K562 (cell line): ENCODE data around the gene AMT. TPM values are rescaled to one million over a fixed set of nuclear protein-coding genes. Genes with fewer than 3 reads are reported as not detected.

Experiments
- CHCHD3 ChIP-seq: fragments of 250-450 bp; sonication (Bioruptor Pico); IDR thresholded peaks from 2 replicates; pipeline ENCODE4 v2.1.2; 2022; ENCODE audit warnings: mild to moderate bottlenecking
- EP300 ChIP-seq: IDR thresholded peaks from 2 replicates; pipeline ENCODE4 v1.6.1; 2012; ENCODE audit warnings: low read length, improper control_type of control experiment
- EZH2 ChIP-seq: IDR thresholded peaks from 2 replicates; pipeline ENCODE4 v1.6.1; 2012; ENCODE audit warnings: low read depth, mild to moderate bottlenecking, inconsistent platforms, low read length, borderline replicate concordance
- L3MBTL2 ChIP-seq: fragments of 450-650 bp; IDR thresholded peaks from 2 replicates; pipeline ENCODE4 v1.6.1; 2016; ENCODE audit warnings: mild to moderate bottlenecking, moderate library complexity
- ZNF436 ChIP-seq: fragments of 250-450, 450-650 bp; sonication (Bioruptor Pico); formaldehyde crosslinking; IDR thresholded peaks from 2 replicates; pipeline ENCODE4 v1.7.0; 2020; ENCODE audit warnings: mild to moderate bottlenecking
- ZNF696 ChIP-seq: fragments of 250-450 bp; sonication (Bioruptor Pico); conservative IDR thresholded peaks from 2 replicates; pipeline ENCODE4 v1.4.0; 2020; ENCODE audit warnings: mild to moderate bottlenecking, moderate library complexity
- polyA plus RNA-seq, 8 experiments: library from polyadenylated mRNA; depleted of rRNA in 4 of 8; stranded (reverse) in 5 of 8; unstranded in 3 of 8; fragments of >200 nt; fragmentation: Nextera tagmentation in 2 of 8; fragmentation: Illumina TruSeq in 1 of 8; extraction: Ambion mirVana in 2 of 8; extraction: Trizol in 1 of 8; gene quantifications; 2 replicates each; pipeline versions ENCODE4 v1.2.1 to v1.2.3, GENCODE V29; 2011 to 2014; ENCODE audit warnings: inconsistent platforms in 1 of 8, missing spikeins in 1 of 8
- total RNA-seq, 7 experiments: library from RNA; depleted of rRNA in 6 of 7; stranded (reverse); fragments of >200 nt in 6 of 7; fragmentation: Illumina TruSeq in 2 of 7; extraction: Trizol in 2 of 7; gene quantifications; 2 replicates each; pipeline versions ENCODE4 v1.2.1 to v1.2.3, GENCODE V29; 2011 to 2021; ENCODE audit warnings: low replicate concordance in 1 of 7
- TF ChIP-seq, protein P1 (sequence below): sonication (generic); formaldehyde crosslinking; IDR thresholded peaks from 2 replicates; pipeline ENCODE4 v1.8.1; 2023; ENCODE audit warnings: mild to moderate bottlenecking, missing genetic modification reagents, moderate library complexity
- TF ChIP-seq, protein P2 (sequence below): fragments of 250-450 bp; sonication (Bioruptor Pico); IDR thresholded peaks from 2 replicates; pipeline ENCODE4 v1.5.0; 2021
- TF ChIP-seq, protein P3 (sequence below): fragments of 200-800 bp; sonication (Bioruptor generic); IDR thresholded peaks from 2 replicates; pipeline ENCODE4 v1.6.1; 2017; ENCODE audit warnings: missing genetic modification characterization, missing compliant biosample characterization

The AMT gene
- total and polyA plus RNA-seq, 9 of the 15 experiments (the other 6 are each of a cell fraction or from before 2014, with no cell fraction given): 0.14 to 2.1 (median 0.52) TPM

DNA sequence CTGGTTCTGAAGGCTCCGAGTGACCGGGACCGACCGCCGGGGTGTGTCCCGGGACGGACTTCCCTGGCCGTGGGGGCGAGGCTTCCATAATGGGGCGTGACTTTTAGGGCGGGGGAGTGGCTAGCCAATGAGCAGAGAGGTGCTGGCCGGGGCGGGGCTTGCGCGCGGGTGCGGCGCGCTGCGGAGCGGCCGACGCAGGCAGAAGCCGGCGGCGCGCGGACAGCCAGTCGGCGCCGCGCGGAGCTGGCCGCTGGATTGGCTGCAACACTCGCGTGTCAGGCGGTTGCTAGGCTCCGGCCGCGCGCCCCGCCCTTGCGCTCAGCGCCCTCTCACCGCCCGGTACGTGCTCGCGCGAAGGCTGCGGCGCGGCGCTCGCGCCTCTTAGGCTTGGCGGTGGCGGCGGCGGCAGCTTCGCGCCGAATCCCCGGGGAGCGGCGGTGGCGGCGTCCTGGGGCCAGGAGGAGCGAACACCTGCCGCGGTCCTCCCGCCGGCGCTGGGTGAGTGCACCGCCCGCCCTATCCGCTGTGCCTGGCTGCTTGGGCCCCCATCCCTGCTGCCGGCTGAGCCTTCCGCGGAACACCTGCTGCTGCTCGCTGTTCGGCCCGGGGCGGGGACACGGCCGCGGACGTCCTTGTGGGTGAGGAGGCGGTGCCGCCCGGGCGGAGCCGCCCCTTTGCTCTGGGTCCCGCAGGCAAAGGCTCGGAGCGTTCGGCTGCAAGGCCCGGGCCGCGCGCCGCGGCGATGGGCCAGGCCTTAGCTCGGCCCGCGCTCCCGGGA, 47.9 kb upstream of the AMT start, which contains the start of gene DAG1 (continued):
- TF ChIP-seq CHCHD3 (no peak), ZNF436 (CRISPR knock-in tag) (no peak), EP300 (no peak), EZH2 (no peak), ZNF696 (CRISPR knock-in tag) (no peak), L3MBTL2 (peak; percentile 83)
- TF ChIP-seq, protein P1, sequence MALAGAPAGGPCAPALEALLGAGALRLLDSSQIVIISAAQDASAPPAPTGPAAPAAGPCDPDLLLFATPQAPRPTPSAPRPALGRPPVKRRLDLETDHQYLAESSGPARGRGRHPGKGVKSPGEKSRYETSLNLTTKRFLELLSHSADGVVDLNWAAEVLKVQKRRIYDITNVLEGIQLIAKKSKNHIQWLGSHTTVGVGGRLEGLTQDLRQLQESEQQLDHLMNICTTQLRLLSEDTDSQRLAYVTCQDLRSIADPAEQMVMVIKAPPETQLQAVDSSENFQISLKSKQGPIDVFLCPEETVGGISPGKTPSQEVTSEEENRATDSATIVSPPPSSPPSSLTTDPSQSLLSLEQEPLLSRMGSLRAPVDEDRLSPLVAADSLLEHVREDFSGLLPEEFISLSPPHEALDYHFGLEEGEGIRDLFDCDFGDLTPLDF (CRISPR knock-in tag): 0 out of 2 replicates have a peak, but pooled peaks have one; percentile 43
- TF ChIP-seq, protein P2, sequence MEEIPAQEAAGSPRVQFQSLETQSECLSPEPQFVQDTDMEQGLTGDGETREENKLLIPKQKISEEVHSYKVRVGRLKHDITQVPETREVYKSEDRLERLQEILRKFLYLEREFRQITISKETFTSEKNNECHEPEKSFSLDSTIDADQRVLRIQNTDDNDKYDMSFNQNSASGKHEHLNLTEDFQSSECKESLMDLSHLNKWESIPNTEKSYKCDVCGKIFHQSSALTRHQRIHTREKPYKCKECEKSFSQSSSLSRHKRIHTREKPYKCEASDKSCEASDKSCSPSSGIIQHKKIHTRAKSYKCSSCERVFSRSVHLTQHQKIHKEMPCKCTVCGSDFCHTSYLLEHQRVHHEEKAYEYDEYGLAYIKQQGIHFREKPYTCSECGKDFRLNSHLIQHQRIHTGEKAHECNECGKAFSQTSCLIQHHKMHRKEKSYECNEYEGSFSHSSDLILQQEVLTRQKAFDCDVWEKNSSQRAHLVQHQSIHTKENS (CRISPR knock-in tag): no peak
- TF ChIP-seq, protein P3, sequence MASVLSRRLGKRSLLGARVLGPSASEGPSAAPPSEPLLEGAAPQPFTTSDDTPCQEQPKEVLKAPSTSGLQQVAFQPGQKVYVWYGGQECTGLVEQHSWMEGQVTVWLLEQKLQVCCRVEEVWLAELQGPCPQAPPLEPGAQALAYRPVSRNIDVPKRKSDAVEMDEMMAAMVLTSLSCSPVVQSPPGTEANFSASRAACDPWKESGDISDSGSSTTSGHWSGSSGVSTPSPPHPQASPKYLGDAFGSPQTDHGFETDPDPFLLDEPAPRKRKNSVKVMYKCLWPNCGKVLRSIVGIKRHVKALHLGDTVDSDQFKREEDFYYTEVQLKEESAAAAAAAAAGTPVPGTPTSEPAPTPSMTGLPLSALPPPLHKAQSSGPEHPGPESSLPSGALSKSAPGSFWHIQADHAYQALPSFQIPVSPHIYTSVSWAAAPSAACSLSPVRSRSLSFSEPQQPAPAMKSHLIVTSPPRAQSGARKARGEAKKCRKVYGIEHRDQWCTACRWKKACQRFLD: no peak
- TF ChIP-seq, all 486 proteins: peak for 79
